ENCODE measurements around the gene MUC13.

- TF ChIP-seq POLR2A (IDR thresholded peaks at IDR 0.05) (no peak), CTCF (IDR thresholded peaks at IDR 0.05) (no peak), POLR2AphosphoS5 (IDR thresholded peaks at IDR 0.05) (no peak), EP300 (IDR thresholded peaks at IDR 0.05) (no peak)
Observed at GRCh38 chr3:124926426-124927101, 8.0 kb downstream of the MUC13 start.
